Activated naive CD8-positive, alpha-beta T cell treated with anti-CD3 and anti-CD28 coated beads, Interleukin-2, amount 10 ng/mL, durations not matched to agents 7 days and 5 days (primary cell): ENCODE results near the gene ADORA2A. TPM values are rescaled to one million over a fixed set of nuclear protein-coding genes. Genes with fewer than 3 reads are reported as not detected.
A peak's percentile ranks its signal among the peaks of the same experiment; 100 is the strongest.

Experiments used
- ATAC-seq: fragments of 150-1000 bp; cut with Tn5 transposase; one replicate; pipeline ENCODE4 v1.10.0; 2021; ENCODE audit warnings: low read depth, moderate library complexity
- POLR2A ChIA-PET: fragments of 350-600 bp; sonication (Branson Sonifier 250); formaldehyde crosslinking; loops from one replicate; lab custom pipeline; 2021; ENCODE audit warnings: antibody characterized with exemption; lab: Charles Lee
- DNase-seq: peaks from one replicate; pipeline ENCODE4 v3.0.0; 2021
- H3K27ac Mint-ChIP-seq: one replicate; pipeline ENCODE4 v1.8.0; 2022; ENCODE audit warnings: mild to moderate bottlenecking, mixed read lengths
- H3K27me3 Mint-ChIP-seq: one replicate; pipeline ENCODE4 v1.8.0; 2022; ENCODE audit warnings: mild to moderate bottlenecking, moderate library complexity, mixed read lengths
- H3K36me3 Mint-ChIP-seq: one replicate; pipeline ENCODE4 v1.8.0; 2021; ENCODE audit warnings: mild to moderate bottlenecking, mixed read lengths
- H3K4me1 Mint-ChIP-seq: one replicate; pipeline ENCODE4 v1.8.0; 2021; ENCODE audit warnings: mixed read lengths
- H3K4me3 Mint-ChIP-seq: one replicate; pipeline ENCODE4 v1.8.0; 2022; ENCODE audit warnings: mild to moderate bottlenecking, moderate library complexity, mixed read lengths
- H3K9me3 Mint-ChIP-seq: one replicate; pipeline ENCODE4 v1.8.0; 2021; ENCODE audit warnings: mixed read lengths
- total RNA-seq, 2 experiments: library from RNA; stranded (reverse); gene quantifications; one replicate each; pipeline ENCODE4 v1.2.3, GENCODE V29; 2021

ADORA2A gene
- total RNA-seq, 2 experiments from 2014 or later: 29.1 to 30.3 TPM

- peak overlapping the region; percentile 77 for H3K4me3 Mint-ChIP-seq
- DNase-seq (peak; percentile 44), ATAC-seq (peak; percentile 32)
Observed at GRCh38 chr22:24433828-24434470, 6.5 kb downstream of the ADORA2A start.

GRCh38 chr22:24434471-24435322 lies 7.3 kb downstream of the ADORA2A start:
- ATAC-seq: peak; percentile 66
- Mint-ChIP-seq H3K27me3 (no peaks in the 10 kb centered on the region), H3K9me3 (no peaks in the 10 kb centered on the region), H3K36me3 (peaks cover 7% of the 10 kb centered on the region), H3K4me1 (peaks cover 71% of the 10 kb centered on the region), H3K4me3 (peak overlapping the region; percentile 77), H3K27ac (peak overlapping the region; percentile 90)
- peak; percentile 81 for DNase-seq
- POLR2A ChIA-PET: interaction anchor here (0.6 to 6.3 kb wide), 5 partner anchors 10 to 164 kb away, joined by 3 to 54 read pairs (median 4); partner anchors contain the start of genes ADORA2A and SPECC1L

More at GRCh38 chr22:24433828-24434470, 6.5 kb downstream of the ADORA2A start:
- H3K9me3 Mint-ChIP-seq: no peaks in the 10 kb centered on the region
- POLR2A ChIA-PET: interaction anchor here (0.6 to 6.3 kb wide), 3 partner anchors 9 to 49 kb away, joined by 3 to 54 read pairs (median 3); partner anchors contain the start of gene ADORA2A
- peaks cover 7% of the 10 kb centered on the region for H3K36me3 Mint-ChIP-seq
- peak overlapping the region; percentile 90 for H3K27ac Mint-ChIP-seq
- H3K27me3 Mint-ChIP-seq: no peaks in the 10 kb centered on the region
- peaks cover 75% of the 10 kb centered on the region for H3K4me1 Mint-ChIP-seq

- Mint-ChIP-seq H3K4me1 (peaks cover 68% of the 10 kb centered on the region), H3K27me3 (no peaks in the 10 kb centered on the region), H3K4me3 (peak overlapping the region; percentile 77), H3K36me3 (peaks cover 7% of the 10 kb centered on the region), H3K27ac (peak overlapping the region; percentile 90), H3K9me3 (no peaks in the 10 kb centered on the region)
- POLR2A ChIA-PET: interaction anchor here (1.1 to 6.3 kb wide), 4 partner anchors 10 to 164 kb away, joined by 3 to 54 read pairs (median 5); partner anchors contain the start of genes ADORA2A and SPECC1L
- no peak for ATAC-seq
- DNase-seq: no peak
Observed at GRCh38 chr22:24435323-24435645, 7.9 kb downstream of the ADORA2A start.

- H3K4me3 Mint-ChIP-seq: peak overlapping the region; percentile 15
- ATAC-seq (no peak), DNase-seq (peak; percentile 28)
- POLR2A ChIA-PET: interaction anchor here (1.5 to 6.3 kb wide), 3 partner anchors 11 to 165 kb away, joined by 4 to 54 read pairs (median 6); partner anchors contain the start of genes ADORA2A and SPECC1L
- H3K9me3 Mint-ChIP-seq: no peaks in the 10 kb centered on the region
- peaks cover 72% of the 10 kb centered on the region for H3K4me1 Mint-ChIP-seq
- H3K27me3 Mint-ChIP-seq: no peaks in the 10 kb centered on the region
- peaks cover 9% of the 10 kb centered on the region for H3K36me3 Mint-ChIP-seq
- peak overlapping the region; percentile 58 for H3K27ac Mint-ChIP-seq
Observed at GRCh38 chr22:24435861-24436371, 8.5 kb downstream of the ADORA2A start.

- Mint-ChIP-seq H3K27ac (peak overlapping the region; percentile 52), H3K9me3 (no peaks in the 10 kb centered on the region), H3K27me3 (no peaks in the 10 kb centered on the region), H3K36me3 (peaks cover 10% of the 10 kb centered on the region), H3K4me1 (peaks cover 72% of the 10 kb centered on the region), H3K4me3 (no peak overlapping the region)
- DNase-seq (no peak), ATAC-seq (no peak)
- POLR2A ChIA-PET: interaction anchor here (6.3 kb wide), 1 partner anchor 11 kb away, joined by 54 read pairs; the partner anchor contains the start of gene ADORA2A
Observed at GRCh38 chr22:24436553-24436952, 9.2 kb downstream of the ADORA2A start.

- H3K4me3 Mint-ChIP-seq: no peak overlapping the region
Observed at GRCh38 chr22:24437091-24437490, 9.7 kb downstream of the ADORA2A start.

GRCh38 chr22:24437741-24438328 lies 10.4 kb downstream of the ADORA2A start:
- H3K9me3 Mint-ChIP-seq: no peaks in the 10 kb centered on the region
- H3K36me3 Mint-ChIP-seq: peaks cover 13% of the 10 kb centered on the region
- no peaks in the 10 kb centered on the region for H3K27me3 Mint-ChIP-seq
- POLR2A ChIA-PET: interaction anchor here (1.2 to 6.3 kb wide), 2 partner anchors 8 to 13 kb away, joined by 3 to 54 read pairs; partner anchors contain the start of gene ADORA2A
- H3K4me1 Mint-ChIP-seq: peaks cover 62% of the 10 kb centered on the region
- H3K4me3 Mint-ChIP-seq: no peak overlapping the region
- ATAC-seq: peak; percentile 50
- peak overlapping the region; percentile 53 for H3K27ac Mint-ChIP-seq
- DNase-seq: peak; percentile 40

More at GRCh38 chr22:24437091-24437490, 9.7 kb downstream of the ADORA2A start:
- Mint-ChIP-seq H3K36me3 (peaks cover 13% of the 10 kb centered on the region), H3K27me3 (no peaks in the 10 kb centered on the region), H3K4me1 (peaks cover 69% of the 10 kb centered on the region), H3K9me3 (no peaks in the 10 kb centered on the region), H3K27ac (peak overlapping the region; percentile 53)
- ATAC-seq: no peak
- POLR2A ChIA-PET: interaction anchor here (1.2 to 6.3 kb wide), 2 partner anchors 8 to 12 kb away, joined by 3 to 54 read pairs; partner anchors contain the start of gene ADORA2A
- DNase-seq: peak; percentile 26

- Mint-ChIP-seq H3K9me3 (no peaks in the 10 kb centered on the region), H3K36me3 (peaks cover 11% of the 10 kb centered on the region), H3K27ac (peak overlapping the region; percentile 36), H3K27me3 (no peaks in the 10 kb centered on the region), H3K4me1 (peaks cover 46% of the 10 kb centered on the region), H3K4me3 (no peak overlapping the region)
- ATAC-seq (no peak), DNase-seq (no peak)
- POLR2A ChIA-PET: no interaction called here
Observed at GRCh38 chr22:24440270-24440717, 12.9 kb downstream of the ADORA2A start.

- H3K27ac Mint-ChIP-seq: peak overlapping the region; percentile 70
Observed at GRCh38 chr22:24440718-24441405, 13.5 kb downstream of the ADORA2A start.

GRCh38 chr22:24441406-24442351 lies 14.3 kb downstream of the ADORA2A start:
- POLR2A ChIA-PET: no interaction called here
- Mint-ChIP-seq H3K27ac (no peak overlapping the region), H3K4me3 (no peak overlapping the region), H3K9me3 (no peaks in the 10 kb centered on the region), H3K27me3 (no peaks in the 10 kb centered on the region), H3K36me3 (peaks cover 11% of the 10 kb centered on the region), H3K4me1 (peaks cover 41% of the 10 kb centered on the region)
- DNase-seq (no peak), ATAC-seq (no peak)

More at GRCh38 chr22:24440718-24441405, 13.5 kb downstream of the ADORA2A start:
- Mint-ChIP-seq H3K27me3 (no peaks in the 10 kb centered on the region), H3K36me3 (peaks cover 11% of the 10 kb centered on the region), H3K9me3 (no peaks in the 10 kb centered on the region), H3K4me3 (no peak overlapping the region), H3K4me1 (peaks cover 44% of the 10 kb centered on the region)
- POLR2A ChIA-PET: no interaction called here
- DNase-seq (no peak), ATAC-seq (no peak)

GRCh38 chr22:24442352-24442744 lies 14.9 kb downstream of the ADORA2A start:
- no peak overlapping the region for H3K27ac Mint-ChIP-seq
- ATAC-seq (no peak), DNase-seq (no peak)
- no peak overlapping the region for H3K4me3 Mint-ChIP-seq
- POLR2A ChIA-PET: no interaction called here
- no peaks in the 10 kb centered on the region for H3K9me3 Mint-ChIP-seq
- peaks cover 11% of the 10 kb centered on the region for H3K36me3 Mint-ChIP-seq
- no peaks in the 10 kb centered on the region for H3K27me3 Mint-ChIP-seq
- peaks cover 35% of the 10 kb centered on the region for H3K4me1 Mint-ChIP-seq
